Mucosa of descending colon (tissue), 3 donors: Measurements from ENCODE around the gene RIN2. TPM values are rescaled to one million over a fixed set of nuclear protein-coding genes. Genes with fewer than 3 reads are reported as not detected.
A peak's percentile ranks its signal among the peaks of the same experiment; 100 is the strongest.

ENCODE experiments used
- ATAC-seq: fragments of 200-7000 bp; cut with Tn5 transposase; one replicate; pipeline ENCODE4 v1.9.1; 2020; ENCODE audit warnings: mild to moderate bottlenecking, moderate library complexity
- DNase-seq, 3 donors: peaks; one replicate each; pipeline ENCODE4 v3.0.0-alpha.2; 2020
- H3K36me3 ChIP-seq: fragments of 200-600 bp; one replicate; pipeline ENCODE4 v1.8.0; 2021; ENCODE audit warnings: low read depth, mild to moderate bottlenecking
- H3K4me1 ChIP-seq: fragments of 200-600 bp; one replicate; pipeline ENCODE4 v1.8.0; 2021; ENCODE audit warnings: low read depth, mild to moderate bottlenecking
- H3K4me3 ChIP-seq: fragments of 200-600 bp; one replicate; pipeline ENCODE4 v1.8.0; 2021; ENCODE audit warnings: mild to moderate bottlenecking
- H3K9me3 ChIP-seq: fragments of 200-600 bp; one replicate; pipeline ENCODE4 v1.8.0; 2021; ENCODE audit warnings: mild to moderate bottlenecking
- intact Hi-C, 2 donors: fragments of 100-400 bp; cut with DNase I in 1 of 2; cut with micrococcal nuclease in 1 of 2; formaldehyde crosslinking; loops; one replicate each; pipeline versions ENCODE4 v1.11.0 to v1.11.1; 2022; cut with DNase I, micrococcal nuclease
- total RNA-seq, 3 donors: library from RNA; stranded (reverse); fragmentation: NEBNext Ultra II Directional in 2 of 3; extraction: Animal tissue kit (Norgen Biotek cat#: 25700) in 2 of 3; gene quantifications; one replicate each; pipeline versions ENCODE4 v1.2.1 to v1.2.4, GENCODE V29; 2021 to 2023
- TF ChIP-seq, protein P1 (sequence below): fragments of 200-600 bp; IDR thresholded peaks from one replicate; pipeline ENCODE4 v1.8.0; 2022; ENCODE audit warnings: antibody characterized with exemption, mild to moderate bottlenecking
- donor health status: DM: no; HTN: no; CAD: no; lungs with moderate emphysema.
- donor health status: DM: no; HTN: no; CAD: no.
- donor health status: DM: no; HTN: yes; CAD: no.

RIN2 gene
- total RNA-seq, 3 donors from 2014 or later, result 73.1 to 127 (median 73.9) TPM

DNA sequence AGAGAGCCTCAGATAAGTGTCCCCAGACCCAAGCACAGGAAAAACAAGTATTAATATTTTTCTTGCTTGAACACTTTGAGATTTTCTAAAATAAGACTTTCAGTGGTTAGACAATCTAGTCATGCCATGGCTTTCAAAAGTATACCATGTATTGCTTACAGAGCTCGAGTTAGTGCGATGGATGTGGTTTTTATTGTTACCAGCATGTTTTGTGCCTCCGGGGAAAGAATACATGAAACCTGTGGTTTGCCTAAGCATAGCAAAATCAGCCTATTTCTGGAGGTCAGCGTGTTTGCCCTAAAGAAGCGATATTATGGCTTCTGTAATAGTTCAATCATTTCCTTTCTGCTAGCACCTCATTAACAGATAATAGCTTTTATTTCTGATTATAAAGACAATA, 21.6 kb downstream of the RIN2 start:
- no peak for ATAC-seq
- H3K36me3 ChIP-seq, result no peaks in the 10 kb centered on the region
- H3K9me3 ChIP-seq, result no peaks in the 10 kb centered on the region
- intact Hi-C loops, result loop anchor here in 1 of 2 donors (10.0 kb wide), 2 partner anchors 105 to 215 kb away; no protein-coding TSS in a partner anchor
- H3K4me3 ChIP-seq, result no peak overlapping the region
- DNase-seq, result no peak
- H3K4me1 ChIP-seq, result peaks cover 28% of the 10 kb centered on the region
- TF ChIP-seq, protein P1, sequence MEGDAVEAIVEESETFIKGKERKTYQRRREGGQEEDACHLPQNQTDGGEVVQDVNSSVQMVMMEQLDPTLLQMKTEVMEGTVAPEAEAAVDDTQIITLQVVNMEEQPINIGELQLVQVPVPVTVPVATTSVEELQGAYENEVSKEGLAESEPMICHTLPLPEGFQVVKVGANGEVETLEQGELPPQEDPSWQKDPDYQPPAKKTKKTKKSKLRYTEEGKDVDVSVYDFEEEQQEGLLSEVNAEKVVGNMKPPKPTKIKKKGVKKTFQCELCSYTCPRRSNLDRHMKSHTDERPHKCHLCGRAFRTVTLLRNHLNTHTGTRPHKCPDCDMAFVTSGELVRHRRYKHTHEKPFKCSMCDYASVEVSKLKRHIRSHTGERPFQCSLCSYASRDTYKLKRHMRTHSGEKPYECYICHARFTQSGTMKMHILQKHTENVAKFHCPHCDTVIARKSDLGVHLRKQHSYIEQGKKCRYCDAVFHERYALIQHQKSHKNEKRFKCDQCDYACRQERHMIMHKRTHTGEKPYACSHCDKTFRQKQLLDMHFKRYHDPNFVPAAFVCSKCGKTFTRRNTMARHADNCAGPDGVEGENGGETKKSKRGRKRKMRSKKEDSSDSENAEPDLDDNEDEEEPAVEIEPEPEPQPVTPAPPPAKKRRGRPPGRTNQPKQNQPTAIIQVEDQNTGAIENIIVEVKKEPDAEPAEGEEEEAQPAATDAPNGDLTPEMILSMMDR, result no peak

DNA sequence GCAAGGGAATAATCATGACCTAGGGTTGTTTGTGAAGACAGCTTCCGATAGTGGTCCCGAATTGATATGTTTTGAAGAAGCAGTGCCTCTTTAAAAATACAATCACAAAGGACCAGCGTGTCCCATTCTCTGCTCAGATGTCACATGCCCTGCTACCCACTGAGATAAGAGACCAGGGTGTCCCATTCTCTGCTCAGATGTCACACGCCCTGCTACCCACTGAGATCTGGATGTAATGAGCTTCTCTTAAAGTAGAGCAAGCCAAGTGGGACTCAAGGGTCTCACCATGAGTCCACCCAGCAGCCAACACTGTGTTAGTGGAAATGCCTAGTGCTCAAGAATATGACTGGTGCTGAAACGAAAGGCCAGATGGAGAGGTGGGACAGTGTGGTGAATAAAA, 22.2 kb downstream of the RIN2 start:
- DNase-seq (no peak), ATAC-seq (no peak)
- TF ChIP-seq, protein P1, result no peak
- no peak overlapping the region for H3K4me3 ChIP-seq
- H3K9me3 ChIP-seq, result no peaks in the 10 kb centered on the region
- H3K36me3 ChIP-seq, result no peaks in the 10 kb centered on the region
- intact Hi-C loops, result loop anchor here in 1 of 2 donors (10.0 kb wide), 2 partner anchors 105 to 215 kb away; no protein-coding TSS in a partner anchor
- peaks cover 25% of the 10 kb centered on the region for H3K4me1 ChIP-seq

- Histone ChIP-seq H3K36me3 (no peaks in the 10 kb centered on the region), H3K9me3 (no peaks in the 10 kb centered on the region), H3K4me1 (peaks cover 25% of the 10 kb centered on the region), H3K4me3 (no peak overlapping the region)
- ATAC-seq, result no peak
- TF ChIP-seq, protein P1, result no peak
- intact Hi-C loops, result loop anchor here in 1 of 2 donors (10.0 kb wide), 2 partner anchors 104 to 214 kb away; no protein-coding TSS in a partner anchor
- DNase-seq, result no peak
These were observed 23.2 kb downstream of the RIN2 start for GRCh38 chr20:19781235-19781634.

DNA sequence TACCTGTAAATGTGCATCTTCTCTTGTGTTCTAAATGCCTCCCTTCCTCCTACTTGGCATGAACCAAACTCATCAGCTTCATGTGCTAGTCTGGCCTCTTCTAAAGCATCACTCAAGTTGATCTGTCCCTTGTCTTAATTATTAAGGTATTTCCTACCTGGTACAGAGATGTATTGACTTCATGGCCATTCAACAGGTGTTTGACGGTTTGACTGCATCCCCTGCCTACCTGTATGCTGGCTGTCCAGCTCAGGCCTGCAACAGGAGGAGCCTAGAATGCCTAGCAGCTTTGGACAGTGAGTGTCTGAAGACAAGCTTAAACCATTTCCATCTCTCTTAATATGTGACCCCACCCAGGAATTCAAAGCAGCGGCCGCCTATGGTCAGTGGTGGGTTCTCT, 24.6 kb downstream of the RIN2 start:
- TF ChIP-seq, protein P1, result no peak
- Histone ChIP-seq H3K36me3 (no peaks in the 10 kb centered on the region), H3K9me3 (no peaks in the 10 kb centered on the region), H3K4me1 (peaks cover 27% of the 10 kb centered on the region), H3K4me3 (no peak overlapping the region)
- ATAC-seq (no peak), DNase-seq (no peak)
- intact Hi-C loops, result loop anchor here in 1 of 2 donors (10.0 kb wide), 2 partner anchors 102 to 212 kb away; no protein-coding TSS in a partner anchor

GRCh38 chr20:19783966-19784401, 25.9 kb downstream of the RIN2 start:
- intact Hi-C loops, result loop anchor here in 1 of 2 donors (10.0 kb wide), 2 partner anchors 101 to 211 kb away; no protein-coding TSS in a partner anchor
- H3K4me1 ChIP-seq, result peaks cover 18% of the 10 kb centered on the region

More at GRCh38 chr20:19783966-19784401, 25.9 kb downstream of the RIN2 start:
- DNase-seq (peak in 1 of 3 donors; percentile 50), ATAC-seq (peak; percentile 31)
- TF ChIP-seq, protein P1, result no peak
- Histone ChIP-seq H3K4me3 (no peak overlapping the region), H3K9me3 (no peaks in the 10 kb centered on the region), H3K36me3 (no peaks in the 10 kb centered on the region)
